K562 (cell line): ENCODE data around the gene NEK2. TPM values are rescaled to one million over a fixed set of nuclear protein-coding genes. Genes with fewer than 3 reads are reported as not detected.

Experiments used
- CC2D1A ChIP-seq: fragments of 450-650 bp; IDR thresholded peaks from 2 replicates; pipeline ENCODE4 v1.6.1; 2017; ENCODE audit warnings: mild to moderate bottlenecking
- CHAMP1 ChIP-seq: fragments of 450-650 bp; IDR thresholded peaks from 2 replicates; pipeline ENCODE4 v1.6.1; 2016; ENCODE audit warnings: mild to moderate bottlenecking
- CTCF ChIP-seq, 3 experiments: IDR thresholded peaks in 2 of 3; conservative IDR thresholded peaks in 1 of 3; 2 replicates each; pipeline ENCODE4 v1.5.1; 2011 to 2012; ENCODE audit warnings: low read length in 3 of 3, mild to moderate bottlenecking in 3 of 3, control low read depth in 2 of 3, improper control_type of control experiment in 1 of 3, inconsistent platforms in 1 of 3, low read depth in 1 of 3, mixed read lengths in 1 of 3, moderate library complexity in 1 of 3; ENCODE audit not compliant: insufficient read depth in 2 of 3
- FOXJ2 ChIP-seq: fragments of 200-800 bp; sonication (Bioruptor generic); IDR thresholded peaks from 2 replicates; pipeline ENCODE4 v1.6.1; 2016; ENCODE audit warnings: missing genetic modification characterization, missing compliant biosample characterization
- FOXM1 ChIP-seq, 2 experiments: fragments of 450-650 bp in 1 of 2; sonication (generic) in 1 of 2; formaldehyde crosslinking in 1 of 2; IDR thresholded peaks; 2 replicates each; pipeline versions ENCODE4 v1.6.1 to v1.9.0; 2017 to 2022; ENCODE audit warnings: low read depth in 2 of 2, mild to moderate bottlenecking in 2 of 2, missing genetic modification reagents in 1 of 2, moderate library complexity in 1 of 2
- HNRNPLL ChIP-seq: fragments of 200-400 bp; formaldehyde crosslinking; IDR thresholded peaks from 2 replicates; pipeline ENCODE4 v1.6.1; 2017; ENCODE audit warnings: low read length, low read depth, mild to moderate bottlenecking; ENCODE audit not compliant: poor library complexity, severe bottlenecking
- L3MBTL2 ChIP-seq: fragments of 450-650 bp; IDR thresholded peaks from 2 replicates; pipeline ENCODE4 v1.6.1; 2016; ENCODE audit warnings: mild to moderate bottlenecking, moderate library complexity
- MCM7 ChIP-seq, 2 experiments: fragments of 450-650 bp; IDR thresholded peaks; 2 replicates each; pipeline ENCODE4 v1.6.1; 2016 to 2018
- MEIS2 ChIP-seq: fragments of 450-650 bp; IDR thresholded peaks from 2 replicates; pipeline ENCODE4 v1.6.1; 2014; ENCODE audit warnings: mild to moderate bottlenecking; ENCODE audit not compliant: partially characterized antibody
- PHTF2 ChIP-seq: fragments of 250-450 bp; sonication (Bioruptor Pico); IDR thresholded peaks from 2 replicates; pipeline ENCODE4 v1.5.0; 2021; ENCODE audit warnings: mild to moderate bottlenecking
- RBM14 ChIP-seq: fragments of 200-400 bp; formaldehyde crosslinking; IDR thresholded peaks from 2 replicates; pipeline ENCODE4 v1.6.1; 2018; ENCODE audit warnings: low read depth, mild to moderate bottlenecking, low read length, moderate library complexity, borderline replicate concordance; ENCODE audit not compliant: insufficient read depth
- RBM15 ChIP-seq: fragments of 200-400 bp; formaldehyde crosslinking; IDR thresholded peaks from 2 replicates; pipeline ENCODE4 v1.6.1; 2018; ENCODE audit warnings: mild to moderate bottlenecking, low read length, moderate library complexity; ENCODE audit not compliant: insufficient read depth
- SMAD2 ChIP-seq: fragments of 150-350 bp; IDR thresholded peaks from 2 replicates; pipeline ENCODE4 v1.6.1; 2014; ENCODE audit warnings: low read depth, mild to moderate bottlenecking, low read length
- SREBF2 ChIP-seq: sonication (generic); formaldehyde crosslinking; IDR thresholded peaks from 2 replicates; pipeline ENCODE4 v1.4.0; 2020; ENCODE audit warnings: mild to moderate bottlenecking, missing genetic modification reagents
- TCF7L2 ChIP-seq: fragments of 150-350 bp; IDR thresholded peaks from 2 replicates; pipeline ENCODE4 v1.6.1; 2016; ENCODE audit warnings: low read depth, mild to moderate bottlenecking, low read length, moderate library complexity
- ZNF174 ChIP-seq: fragments of 250-450 bp; sonication (Bioruptor Pico); IDR thresholded peaks from 2 replicates; pipeline ENCODE4 v1.4.0; 2020; ENCODE audit warnings: mild to moderate bottlenecking
- ZNF551 ChIP-seq: fragments of 250-450 bp; sonication (Bioruptor Pico); IDR thresholded peaks from 2 replicates; pipeline ENCODE4 v1.5.0; 2021; ENCODE audit warnings: mild to moderate bottlenecking, moderate library complexity
- ZNF609 ChIP-seq: sonication (generic); formaldehyde crosslinking; IDR thresholded peaks from 2 replicates; pipeline ENCODE4 v1.8.1; 2023; ENCODE audit warnings: missing genetic modification reagents, mild to moderate bottlenecking, borderline replicate concordance
- polyA plus RNA-seq, 8 experiments: library from polyadenylated mRNA; depleted of rRNA in 4 of 8; stranded (reverse) in 5 of 8; unstranded in 3 of 8; fragments of >200 nt; fragmentation: Nextera tagmentation in 2 of 8; fragmentation: Illumina TruSeq in 1 of 8; extraction: Ambion mirVana in 2 of 8; extraction: Trizol in 1 of 8; gene quantifications; 2 replicates each; pipeline versions ENCODE4 v1.2.1 to v1.2.3, GENCODE V29; 2011 to 2014; ENCODE audit warnings: inconsistent platforms in 1 of 8, missing spikeins in 1 of 8
- total RNA-seq, 7 experiments: library from RNA; depleted of rRNA in 6 of 7; stranded (reverse); fragments of >200 nt in 6 of 7; fragmentation: Illumina TruSeq in 2 of 7; extraction: Trizol in 2 of 7; gene quantifications; 2 replicates each; pipeline versions ENCODE4 v1.2.1 to v1.2.3, GENCODE V29; 2011 to 2021; ENCODE audit warnings: low replicate concordance in 1 of 7

The NEK2 gene
- total and polyA plus RNA-seq, 9 of the 15 experiments (the other 6 are each of a cell fraction or from before 2014, with no cell fraction given): 30.0 to 74.7 (median 66.4) TPM

- TF ChIP-seq RBM14: no peak
- TF ChIP-seq CC2D1A: peak; percentile 90
- TF ChIP-seq FOXM1 (IDR thresholded peaks at IDR 0.05; ENCODE audit: low read depth): no peak
- no peak for TF ChIP-seq FOXM1 (CRISPR knock-in tag; IDR thresholded peaks at IDR 0.05; ENCODE audit: low read depth)
- peak; percentile 61 for TF ChIP-seq L3MBTL2
- no peak for TF ChIP-seq SREBF2
- no peak for TF ChIP-seq MEIS2
- TF ChIP-seq HNRNPLL: no peak
- TF ChIP-seq ZNF609 (CRISPR knock-in tag): no peak
- TF ChIP-seq CHAMP1: no peak
- TF ChIP-seq PHTF2 (CRISPR knock-in tag): no peak
- TF ChIP-seq ZNF174 (CRISPR knock-in tag): no peak
- TF ChIP-seq FOXJ2 (tag): no peak
- TF ChIP-seq RBM15: no peak
- TF ChIP-seq SMAD2: no peak
- TF ChIP-seq ZNF551 (CRISPR knock-in tag): no peak
- no peak for TF ChIP-seq MCM7 (IDR thresholded peaks at IDR 0.05)
- TF ChIP-seq TCF7L2: no peak
- TF ChIP-seq CTCF (IDR thresholded peaks at IDR 0.05 in 2 of 3, conservative IDR thresholded peaks at IDR 0.05 in 1 of 3; ENCODE audit: insufficient read depth in 2 of 3, low read depth in 1 of 3, low read length in 3 of 3): peak; percentile 99 to 100 (median 100)
Measured at GRCh38 chr1:211698161-211699026, 23.0 kb upstream of the NEK2 start (continued).
